PC-3 (cell line): ENCODE results near the gene WDR46.

Source experiments
- CTCF ChIP-seq: fragments of 300-600 bp; sonication (generic); conservative IDR thresholded peaks from 2 replicates; pipeline ENCODE4 v1.5.1; 2017; ENCODE audit warnings: antibody characterized with exemption, low read depth, mild to moderate bottlenecking, low read length
- EZH2 ChIP-seq: fragments of 300-600 bp; sonication (generic); IDR thresholded peaks from one replicate; pipeline ENCODE4 v1.6.1; 2017; ENCODE audit warnings: antibody characterized with exemption, mild to moderate bottlenecking, low read length; ENCODE audit not compliant: unreplicated experiment
- EZH2phosphoT487 ChIP-seq: fragments of 300-600 bp; sonication (generic); IDR thresholded peaks from 2 replicates; pipeline ENCODE4 v1.6.1; 2018; ENCODE audit warnings: mild to moderate bottlenecking, antibody characterized with exemption, low read length, borderline replicate concordance

- TF ChIP-seq CTCF (no peak), EZH2 (no peak), EZH2phosphoT487 (no peak)
Measured at GRCh38 chr6:33236328-33236727, 52.7 kb downstream of the WDR46 start.
